Activated CD8-positive, alpha-beta memory T cell treated with anti-CD3 and anti-CD28 coated beads, Interleukin-2, amount 10 ng/mL, durations not matched to agents 7 days and 5 days (primary cell): ENCODE results near the gene GPR155. TPM values are rescaled to one million over a fixed set of nuclear protein-coding genes. Genes with fewer than 3 reads are reported as not detected.
"Not testable (repeated sequence)": the region's sequence is repeated elsewhere in the genome, so short reads cannot be mapped to it uniquely, and the experiment has no call there.

Source experiments
- ATAC-seq: fragments of 150-1000 bp; cut with Tn5 transposase; one replicate; pipeline ENCODE4 v1.10.0; 2021; ENCODE audit warnings: moderate library complexity
- CTCF ChIA-PET: fragments of 350-600 bp; sonication (Branson Sonifier 250); formaldehyde crosslinking; loops from one replicate; lab custom pipeline; 2021; ENCODE audit warnings: antibody characterized with exemption; lab: Charles Lee
- DNase-seq: peaks from one replicate; pipeline ENCODE4 v3.0.0-alpha.2; 2020
- H3K27ac Mint-ChIP-seq: one replicate; pipeline ENCODE4 v1.8.0; 2021; ENCODE audit warnings: mild to moderate bottlenecking, mixed read lengths
- H3K27me3 Mint-ChIP-seq: one replicate; pipeline ENCODE4 v1.8.0; 2021; ENCODE audit warnings: mixed read lengths
- H3K36me3 Mint-ChIP-seq: one replicate; pipeline ENCODE4 v1.8.0; 2021; ENCODE audit warnings: mild to moderate bottlenecking, mixed read lengths
- H3K4me1 Mint-ChIP-seq: one replicate; pipeline ENCODE4 v1.8.0; 2021; ENCODE audit warnings: mixed read lengths
- H3K4me3 Mint-ChIP-seq: one replicate; pipeline ENCODE4 v1.8.0; 2021; ENCODE audit warnings: mild to moderate bottlenecking, moderate library complexity, mixed read lengths
- H3K9me3 Mint-ChIP-seq: one replicate; pipeline ENCODE4 v1.8.0; 2022; ENCODE audit warnings: low read depth, mixed read lengths
- total RNA-seq, 2 experiments: library from RNA; stranded (reverse); gene quantifications; one replicate each; pipeline ENCODE4 v1.2.3, GENCODE V29; 2021

The GPR155 gene
- total RNA-seq, 2 experiments from 2014 or later = 7.1 to 13.5 TPM

- Mint-ChIP-seq H3K27ac (peak overlapping the region; percentile 79), H3K4me1 (peaks cover 59% of the 10 kb centered on the region), H3K27me3 (no peaks in the 10 kb centered on the region), H3K36me3 (peaks cover 7% of the 10 kb centered on the region), H3K4me3 (peak overlapping the region; percentile 95), H3K9me3 (no peaks in the 10 kb centered on the region)
- CTCF ChIA-PET = interaction anchor here (0.8 to 8.6 kb wide), 5 partner anchors 26 to 111 kb away, joined by 3 to 56 read pairs (median 4); no protein-coding TSS in a partner anchor
- DNase-seq (peak; percentile 100), ATAC-seq (peak; percentile 92)
Measured at GRCh38 chr2:174487108-174487819, 435 bp upstream of the GPR155 start.

GRCh38 chr2:174485788-174486562, 854 bp downstream of the GPR155 start:
- Mint-ChIP-seq H3K27me3 (no peaks in the 10 kb centered on the region), H3K4me1 (peaks cover 47% of the 10 kb centered on the region), H3K4me3 (peak overlapping the region; percentile 95), H3K27ac (peak overlapping the region; percentile 85), H3K36me3 (peaks cover 14% of the 10 kb centered on the region), H3K9me3 (no peaks in the 10 kb centered on the region)
- ATAC-seq (peak; percentile 27), DNase-seq (peak; percentile 62)
- CTCF ChIA-PET = interaction anchor here (0.9 to 8.6 kb wide), 9 partner anchors 10 to 196 kb away, joined by 3 to 56 read pairs (median 4); no protein-coding TSS in a partner anchor

DNA sequence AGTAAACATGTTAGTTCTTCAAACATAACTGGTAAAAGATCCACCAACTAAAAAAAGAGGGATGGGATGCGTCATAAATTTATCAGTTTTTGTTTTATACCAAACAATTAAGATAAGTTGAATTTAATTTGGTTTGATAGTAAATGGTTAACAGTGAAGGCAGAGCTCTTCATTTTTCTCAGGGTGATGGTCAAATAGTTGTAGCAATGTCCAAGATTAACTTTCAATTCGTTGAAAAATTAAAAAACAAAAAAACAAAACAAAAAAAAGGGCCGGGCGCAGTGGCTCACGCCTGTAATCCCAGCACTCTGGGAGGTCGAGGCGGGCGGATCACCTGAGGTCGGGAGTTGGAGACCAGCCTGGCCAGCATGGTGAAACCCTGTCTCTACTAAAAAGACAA, 1.8 kb downstream of the GPR155 start:
- CTCF ChIA-PET = interaction anchor here (1.0 to 8.6 kb wide), 11 partner anchors 8 to 197 kb away, joined by 3 to 56 read pairs (median 5); no protein-coding TSS in a partner anchor
- not testable (repeated sequence) for H3K9me3 Mint-ChIP-seq, ATAC-seq, DNase-seq, H3K27me3 Mint-ChIP-seq
- Mint-ChIP-seq H3K4me1 (peaks cover 40% of the 10 kb centered on the region), H3K27ac (peak overlapping the region; percentile 26), H3K4me3 (peak overlapping the region; percentile 95), H3K36me3 (peaks cover 16% of the 10 kb centered on the region)

- CTCF ChIA-PET = interaction anchor here (1.0 to 8.6 kb wide), 12 partner anchors 9 to 143 kb away, joined by 3 to 56 read pairs (median 4); no protein-coding TSS in a partner anchor
- Mint-ChIP-seq H3K9me3 (no peaks in the 10 kb centered on the region), H3K4me3 (peak overlapping the region; percentile 95), H3K36me3 (peaks cover 16% of the 10 kb centered on the region), H3K27ac (no peak overlapping the region), H3K27me3 (no peaks in the 10 kb centered on the region), H3K4me1 (peaks cover 35% of the 10 kb centered on the region)
- ATAC-seq = no peak
- no peak for DNase-seq
Measured at GRCh38 chr2:174484573-174484972, 2.3 kb downstream of the GPR155 start.

GRCh38 chr2:174482854-174483253, 4.0 kb downstream of the GPR155 start:
- no peak overlapping the region for H3K4me3 Mint-ChIP-seq
- H3K36me3 Mint-ChIP-seq = peaks cover 13% of the 10 kb centered on the region
- no peak for DNase-seq
- peaks cover 20% of the 10 kb centered on the region for H3K4me1 Mint-ChIP-seq
- CTCF ChIA-PET = interaction anchor here (0.9 to 8.6 kb wide), 3 partner anchors 13 to 65 kb away, joined by 3 to 56 read pairs (median 13); no protein-coding TSS in a partner anchor
- no peaks in the 10 kb centered on the region for H3K27me3 Mint-ChIP-seq
- H3K27ac Mint-ChIP-seq = no peak overlapping the region
- no peaks in the 10 kb centered on the region for H3K9me3 Mint-ChIP-seq
- no peak for ATAC-seq

DNA sequence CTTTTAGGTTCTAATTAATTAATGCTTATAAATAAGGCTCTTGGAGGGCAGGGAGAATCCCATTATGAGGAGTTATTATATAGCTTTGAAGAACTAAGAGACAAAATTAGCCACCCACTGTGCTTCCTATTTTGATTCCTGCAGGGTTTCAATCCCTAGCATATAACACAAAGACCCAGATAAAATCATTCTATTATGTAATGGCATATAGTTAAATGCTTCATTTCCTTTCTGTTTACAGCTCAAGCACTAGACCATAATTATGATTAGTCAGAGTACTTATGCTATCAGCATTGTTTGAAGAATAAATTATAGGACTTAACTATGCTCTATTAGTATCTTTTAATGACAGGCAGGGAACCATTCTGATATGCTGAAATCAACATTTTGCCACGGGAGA, 9.1 kb downstream of the GPR155 start:
- Mint-ChIP-seq H3K9me3 (no peaks in the 10 kb centered on the region), H3K36me3 (peaks cover 13% of the 10 kb centered on the region), H3K4me1 (peaks cover 6% of the 10 kb centered on the region), H3K4me3 (no peak overlapping the region), H3K27me3 (no peaks in the 10 kb centered on the region), H3K27ac (no peak overlapping the region)
- ATAC-seq (no peak), DNase-seq (no peak)
- CTCF ChIA-PET = interaction anchor here (1.8 kb wide), 1 partner anchor 15 kb away, joined by 11 read pairs; no protein-coding TSS in a partner anchor

DNA sequence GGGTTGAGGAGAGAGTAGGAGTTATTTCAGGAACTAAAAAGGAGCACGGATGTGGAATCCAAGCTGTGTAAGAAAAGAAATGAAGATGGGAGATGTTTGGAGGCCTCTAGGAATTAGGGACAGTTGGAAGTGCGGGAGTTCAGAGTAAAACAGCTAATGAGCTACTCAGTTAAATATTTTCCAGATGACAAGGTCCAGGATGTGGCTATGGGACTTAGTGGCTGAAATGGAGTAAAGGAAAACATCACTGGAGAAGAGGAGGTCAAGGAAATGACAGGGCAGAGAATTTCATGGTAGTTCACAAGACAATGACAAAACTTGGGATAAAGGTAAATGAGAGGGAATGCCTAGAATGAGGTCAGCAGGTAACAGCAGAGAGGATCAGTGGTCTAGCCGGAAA, 13.0 kb downstream of the GPR155 start:
- no peaks in the 10 kb centered on the region for H3K9me3 Mint-ChIP-seq
- CTCF ChIA-PET = interaction anchor here (1.1 to 1.8 kb wide), 5 partner anchors 10 to 214 kb away, joined by 3 to 12 read pairs (median 4); no protein-coding TSS in a partner anchor

DNA sequence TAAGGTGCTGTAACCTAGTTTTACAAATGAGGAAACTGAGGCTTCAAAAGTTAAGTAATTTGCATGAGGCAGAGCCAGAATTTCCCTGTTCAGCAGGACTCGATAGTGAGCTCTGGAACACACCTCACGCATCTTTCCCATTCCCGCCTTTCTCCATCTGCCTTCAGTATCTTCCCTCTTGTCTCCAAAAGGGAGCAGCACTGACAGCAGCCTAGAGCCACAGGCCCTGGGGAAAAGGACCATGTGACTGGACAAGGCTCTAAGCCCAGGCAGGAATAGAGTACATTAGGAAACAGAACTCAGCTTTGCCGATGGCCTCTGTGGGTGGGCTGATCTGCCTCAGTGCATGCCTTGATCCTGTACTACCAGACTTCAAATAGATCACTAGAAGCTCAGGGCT, 21.5 kb downstream of the GPR155 start:
- Mint-ChIP-seq H3K27ac (no peak overlapping the region), H3K27me3 (no peaks in the 10 kb centered on the region), H3K4me1 (no peaks in the 10 kb centered on the region), H3K4me3 (no peak overlapping the region), H3K36me3 (peaks cover 4% of the 10 kb centered on the region), H3K9me3 (no peaks in the 10 kb centered on the region)
- ATAC-seq (no peak), DNase-seq (no peak)
- CTCF ChIA-PET = interaction anchor here (1.0 to 2.1 kb wide), 6 partner anchors 19 to 223 kb away, joined by 3 to 12 read pairs (median 3); no protein-coding TSS in a partner anchor

More for the DNA sequence above, 13.0 kb downstream of the GPR155 start:
- Mint-ChIP-seq H3K4me3 (no peak overlapping the region), H3K4me1 (peaks cover 6% of the 10 kb centered on the region), H3K27ac (no peak overlapping the region), H3K27me3 (no peaks in the 10 kb centered on the region), H3K36me3 (peaks cover 2% of the 10 kb centered on the region)
- ATAC-seq (no peak), DNase-seq (no peak)

GRCh38 chr2:174461221-174461620, 25.6 kb downstream of the GPR155 start:
- Mint-ChIP-seq H3K9me3 (no peaks in the 10 kb centered on the region), H3K27me3 (no peaks in the 10 kb centered on the region), H3K4me3 (no peak overlapping the region), H3K27ac (no peak overlapping the region), H3K36me3 (no peaks in the 10 kb centered on the region), H3K4me1 (no peaks in the 10 kb centered on the region)
- CTCF ChIA-PET = interaction anchor here (0.8 to 5.7 kb wide), 18 partner anchors 10 to 239 kb away, joined by 3 to 99 read pairs (median 10); partner anchors contain the start of gene GPR155
- no peak for ATAC-seq
- no peak for DNase-seq

DNA sequence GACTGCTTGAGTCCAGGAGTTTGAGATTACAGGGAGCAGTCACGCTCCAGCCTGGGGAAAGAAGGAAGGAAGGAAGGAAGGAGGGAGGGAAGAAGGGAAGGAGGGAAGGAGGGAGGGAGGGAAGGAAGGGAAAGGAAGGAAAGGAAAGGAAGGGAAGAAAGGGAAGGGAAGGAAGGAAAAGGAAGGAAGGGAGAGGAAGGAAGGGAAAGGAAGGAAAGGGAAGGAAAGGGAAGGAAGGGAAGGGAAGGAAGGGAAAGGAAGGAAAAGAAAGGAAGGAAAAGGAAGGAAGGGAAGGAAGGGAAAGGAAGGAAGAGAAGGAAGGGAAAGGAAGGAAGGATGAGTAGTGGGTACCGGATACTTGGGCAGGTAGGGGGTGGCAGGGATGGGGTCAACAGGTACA, 32.3 kb downstream of the GPR155 start:
- Mint-ChIP-seq H3K27ac (no peak overlapping the region), H3K4me3 (no peak overlapping the region)

GRCh38 chr2:174450021-174450816, 36.6 kb downstream of the GPR155 start:
- DNase-seq = no peak
- no peaks in the 10 kb centered on the region for H3K9me3 Mint-ChIP-seq
- peaks cover 10% of the 10 kb centered on the region for H3K36me3 Mint-ChIP-seq
- no peak for ATAC-seq
- H3K4me1 Mint-ChIP-seq = peaks cover 4% of the 10 kb centered on the region
- no peak overlapping the region for H3K4me3 Mint-ChIP-seq
- no peaks in the 10 kb centered on the region for H3K27me3 Mint-ChIP-seq
- CTCF ChIA-PET = interaction anchor here (1.2 to 2.9 kb wide), 2 partner anchors 13 to 97 kb away, joined by 3 to 9 read pairs; no protein-coding TSS in a partner anchor
- no peak overlapping the region for H3K27ac Mint-ChIP-seq

More for the DNA sequence above, 32.3 kb downstream of the GPR155 start:
- Mint-ChIP-seq H3K27me3 (no peaks in the 10 kb centered on the region), H3K4me1 (peaks cover 4% of the 10 kb centered on the region), H3K36me3 (peaks cover 6% of the 10 kb centered on the region), H3K9me3 (no peaks in the 10 kb centered on the region)
- no peak for DNase-seq
- CTCF ChIA-PET = interaction anchor here (1.2 kb wide), 1 partner anchor 243 kb away, joined by 3 read pairs; no protein-coding TSS in a partner anchor
- no peak for ATAC-seq

DNA sequence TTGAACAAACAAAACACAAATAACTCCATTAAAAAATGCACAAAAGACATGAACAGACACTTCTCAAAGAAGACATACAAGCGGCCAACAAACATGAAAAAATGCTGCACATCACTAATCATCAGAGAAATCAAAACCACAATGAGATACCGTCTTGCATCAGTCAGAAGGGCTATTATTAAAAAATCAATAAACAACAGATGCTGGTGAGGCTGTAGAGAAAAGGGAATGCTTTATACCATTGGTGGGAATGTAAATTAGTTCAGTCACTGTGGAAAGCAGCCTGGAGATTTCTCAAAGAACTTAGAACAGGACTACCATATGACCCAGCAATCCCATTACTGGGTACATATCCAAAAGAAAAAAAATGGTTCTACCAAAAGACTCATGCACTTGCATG, 37.8 kb downstream of the GPR155 start:
- CTCF ChIA-PET = interaction anchor here (2.9 kb wide), 1 partner anchor 14 kb away, joined by 9 read pairs; no protein-coding TSS in a partner anchor
- no peak for DNase-seq
- H3K27ac Mint-ChIP-seq = no peak overlapping the region

More for the DNA sequence above, 37.8 kb downstream of the GPR155 start:
- H3K4me1 Mint-ChIP-seq = peaks cover 4% of the 10 kb centered on the region
- ATAC-seq = no peak
- H3K9me3 Mint-ChIP-seq = no peaks in the 10 kb centered on the region
- H3K4me3 Mint-ChIP-seq = no peak overlapping the region
- peaks cover 10% of the 10 kb centered on the region for H3K36me3 Mint-ChIP-seq
- no peaks in the 10 kb centered on the region for H3K27me3 Mint-ChIP-seq
